Esophagus squamous epithelium (tissue), 4 donors: ENCODE results near the gene ITPR3.

Source experiments
- POLR2A ChIP-seq, 4 donors: fragments of 450-650 bp; IDR thresholded peaks; one replicate each; pipeline ENCODE4 v1.6.1; 2017; ENCODE audit warnings: antibody characterized with exemption in 4 of 4, mild to moderate bottlenecking in 4 of 4, moderate library complexity in 3 of 4
- TF ChIP-seq, protein P1 (sequence below), 6 experiments: fragments of 450-650 bp in 4 of 6; fragments of 200-600 bp in 2 of 6; sonication (generic) in 2 of 6; IDR thresholded peaks; one replicate each; pipeline ENCODE4 v1.5.1; 2016 to 2019; ENCODE audit warnings: antibody characterized with exemption in 6 of 6, mild to moderate bottlenecking in 4 of 6, moderate library complexity in 4 of 6

DNA sequence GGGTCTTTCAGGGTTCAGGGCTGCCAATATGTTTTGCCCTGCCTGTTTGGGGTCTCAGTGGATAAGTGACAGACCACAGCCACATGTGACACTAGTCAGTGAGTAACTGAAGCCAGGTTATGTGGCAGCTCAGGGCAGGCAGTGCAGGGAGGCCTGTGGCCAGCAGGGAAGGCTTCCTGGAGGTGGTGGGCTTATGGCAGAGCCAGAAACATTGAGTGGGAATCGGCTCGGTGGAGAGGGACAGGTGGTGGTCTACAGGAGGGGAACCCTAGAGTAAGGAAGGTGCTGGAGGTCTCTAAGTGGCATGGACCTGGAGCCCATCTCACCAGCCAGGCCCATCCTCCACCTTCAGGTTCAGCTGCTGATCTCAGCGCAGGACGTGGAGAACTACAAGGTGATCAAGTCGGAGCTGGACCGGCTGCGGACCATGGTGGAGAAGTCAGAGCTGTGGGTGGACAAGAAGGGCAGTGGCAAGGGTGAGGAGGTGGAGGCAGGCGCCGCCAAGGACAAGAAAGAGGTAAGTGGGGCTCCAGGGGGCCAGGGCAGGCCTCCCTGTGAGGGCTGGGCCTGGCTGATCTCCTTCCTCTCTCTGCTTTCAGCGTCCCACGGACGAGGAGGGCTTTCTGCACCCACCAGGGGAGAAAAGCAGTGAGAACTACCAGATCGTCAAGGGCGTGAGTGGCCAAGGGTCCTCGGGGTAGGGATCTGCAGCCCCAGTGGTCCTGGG, 55.5 kb downstream of the ITPR3 start:
- no peak for TF ChIP-seq POLR2A (IDR thresholded peaks at IDR 0.05)
- TF ChIP-seq, protein P1, sequence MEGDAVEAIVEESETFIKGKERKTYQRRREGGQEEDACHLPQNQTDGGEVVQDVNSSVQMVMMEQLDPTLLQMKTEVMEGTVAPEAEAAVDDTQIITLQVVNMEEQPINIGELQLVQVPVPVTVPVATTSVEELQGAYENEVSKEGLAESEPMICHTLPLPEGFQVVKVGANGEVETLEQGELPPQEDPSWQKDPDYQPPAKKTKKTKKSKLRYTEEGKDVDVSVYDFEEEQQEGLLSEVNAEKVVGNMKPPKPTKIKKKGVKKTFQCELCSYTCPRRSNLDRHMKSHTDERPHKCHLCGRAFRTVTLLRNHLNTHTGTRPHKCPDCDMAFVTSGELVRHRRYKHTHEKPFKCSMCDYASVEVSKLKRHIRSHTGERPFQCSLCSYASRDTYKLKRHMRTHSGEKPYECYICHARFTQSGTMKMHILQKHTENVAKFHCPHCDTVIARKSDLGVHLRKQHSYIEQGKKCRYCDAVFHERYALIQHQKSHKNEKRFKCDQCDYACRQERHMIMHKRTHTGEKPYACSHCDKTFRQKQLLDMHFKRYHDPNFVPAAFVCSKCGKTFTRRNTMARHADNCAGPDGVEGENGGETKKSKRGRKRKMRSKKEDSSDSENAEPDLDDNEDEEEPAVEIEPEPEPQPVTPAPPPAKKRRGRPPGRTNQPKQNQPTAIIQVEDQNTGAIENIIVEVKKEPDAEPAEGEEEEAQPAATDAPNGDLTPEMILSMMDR (IDR thresholded peaks at IDR 0.05): no peak
